HCT116 (cell line): ENCODE data around the gene IGFBP2. TPM values are rescaled to one million over a fixed set of nuclear protein-coding genes. Genes with fewer than 3 reads are reported as not detected.
A peak's percentile ranks its signal among the peaks of the same experiment; 100 is the strongest.
"Not testable (repeated sequence)": the region's sequence is repeated elsewhere in the genome, so short reads cannot be mapped to it uniquely, and the experiment has no call there.

Experiments
- ATAC-seq: fragments of 200-7000 bp; cut with Tn5 transposase; 2 replicates; pipeline ENCODE4 v1.9.1; 2020; ENCODE audit warnings: mild to moderate bottlenecking, moderate library complexity
- BruUV-seq: library from RNA; stranded (reverse); fragments of 400-500 nt; replicated peaks from 2 replicates; lab custom pipeline; 2021; lab: Mats Ljungman, UMichigan
- CTCF ChIA-PET: fragments of 300-600 bp; sonication (Branson Sonifier 250); formaldehyde crosslinking; loops from one replicate; lab custom pipeline; 2021; ENCODE audit warnings: antibody characterized with exemption; lab: Charles Lee
- POLR2A ChIA-PET: fragments of 300-600, 350-600 bp; sonication (Branson Sonifier 250); formaldehyde crosslinking; loops from one replicate; lab custom pipeline; 2021; ENCODE audit warnings: antibody characterized with exemption; lab: Charles Lee
- RAD21 ChIA-PET, 2 experiments: fragments of 300-600 bp; sonication (Branson Sonifier 250); formaldehyde crosslinking; loops; one replicate each; lab custom pipeline; 2023; ENCODE audit warnings: low total read pairs in 2 of 2; ENCODE audit not compliant: uncharacterized antibody in 2 of 2, unreplicated experiment in 2 of 2, low non-redundant PET in 1 of 2; lab: Charles Lee
- DNase-seq: peaks from one replicate; pipeline ENCODE4 v3.0.0-alpha.2; 2010; ENCODE audit warnings: low read depth, low spot score
- H2AFZ ChIP-seq: fragments of 200-600 bp; shearing (Covaris generic), sonication (generic); 2 replicates; pipeline ENCODE4 v1.6.1; 2017; ENCODE audit warnings: low read depth, mixed run types, mixed read lengths, antibody characterized with exemption, low read length; ENCODE audit not compliant: poor library complexity, severe bottlenecking
- H3K27ac ChIP-seq: 2 replicates; pipeline ENCODE4 v1.5.1; 2012; ENCODE audit warnings: low read depth, low read length
- H3K27me3 ChIP-seq: fragments of 200-600 bp; sonication (generic); 2 replicates; pipeline ENCODE4 v1.6.1; 2016; ENCODE audit warnings: mixed run types, low read length, mixed read lengths; ENCODE audit not compliant: insufficient read depth
- H3K36me3 ChIP-seq, 2 experiments: fragments of 200-500 bp in 1 of 2; fragments of 200-600 bp in 1 of 2; sonication (Bioruptor generic) in 1 of 2; sonication (generic) in 1 of 2; 2 replicates each; pipeline versions ENCODE4 v1.5.1 to v1.6.1; 2014 to 2016; ENCODE audit warnings: low read length in 2 of 2, inconsistent platforms in 1 of 2, mixed read lengths in 1 of 2, mixed run types in 1 of 2; ENCODE audit not compliant: insufficient read depth in 2 of 2, control insufficient read depth in 1 of 2
- H3K4me1 ChIP-seq, 2 experiments: fragments of 200-600 bp in 1 of 2; sonication (generic) in 1 of 2; 2 replicates each; pipeline versions ENCODE4 v1.5.1 to v1.6.1; 2012 to 2017; ENCODE audit warnings: low read length in 2 of 2, inconsistent platforms in 1 of 2, mild to moderate bottlenecking in 1 of 2, mixed read lengths in 1 of 2, mixed run types in 1 of 2, moderate library complexity in 1 of 2; ENCODE audit not compliant: insufficient read depth in 2 of 2, control insufficient read depth in 1 of 2
- H3K4me2 ChIP-seq: fragments of 200-600 bp; sonication (generic); 2 replicates; pipeline ENCODE4 v1.6.1; 2017; ENCODE audit warnings: mixed run types, low read length, mixed read lengths
- H3K4me3 ChIP-seq, 2 experiments: fragments of 200-600 bp in 1 of 2; sonication (generic) in 1 of 2; replicated peaks in 1 of 2; 2 replicates each; pipeline ENCODE4 v1.5.1; 2011 to 2016; ENCODE audit warnings: low read length in 2 of 2, control low read depth in 1 of 2, low read depth in 1 of 2, mild to moderate bottlenecking in 1 of 2, mixed read lengths in 1 of 2, mixed run types in 1 of 2
- H3K79me2 ChIP-seq: fragments of 200-600 bp; sonication (generic); 2 replicates; pipeline ENCODE4 v1.6.1; 2017; ENCODE audit warnings: mild to moderate bottlenecking, mixed run types, low read length, moderate library complexity, mixed read lengths; ENCODE audit not compliant: insufficient read depth
- H3K9ac ChIP-seq: fragments of 200-600 bp; sonication (generic); 2 replicates; pipeline ENCODE4 v1.6.1; 2016; ENCODE audit warnings: low read length, mixed read lengths
- H3K9me2 ChIP-seq: fragments of 200-600 bp; sonication (generic), shearing (Covaris generic); 2 replicates; pipeline ENCODE4 v1.6.1; 2017; ENCODE audit warnings: mixed run types, mild to moderate bottlenecking, moderate library complexity; ENCODE audit not compliant: insufficient read depth
- H3K9me3 ChIP-seq, 2 experiments: fragments of 200-500 bp in 1 of 2; fragments of 200-600 bp in 1 of 2; sonication (Bioruptor generic) in 1 of 2; sonication (generic) in 1 of 2; 2 replicates each; pipeline ENCODE4 v1.6.1; 2014 to 2017; ENCODE audit warnings: low read length in 2 of 2, mixed read lengths in 2 of 2, inconsistent platforms in 1 of 2, low read depth in 1 of 2, mild to moderate bottlenecking in 1 of 2, mixed run types in 1 of 2, moderate library complexity in 1 of 2; ENCODE audit not compliant: control insufficient read depth in 1 of 2, insufficient read depth in 1 of 2
- H4K20me1 ChIP-seq: fragments of 200-600 bp; sonication (generic), shearing (Covaris generic); 2 replicates; pipeline ENCODE4 v1.6.1; 2017; ENCODE audit warnings: mixed run types, mild to moderate bottlenecking, moderate library complexity; ENCODE audit not compliant: insufficient read depth
- CBX3 ChIP-seq: IDR thresholded peaks from 2 replicates; pipeline ENCODE4 v1.6.1; 2012; ENCODE audit warnings: low read depth
- ELF1 ChIP-seq: IDR thresholded peaks from 2 replicates; pipeline ENCODE4 v1.6.1; 2012; ENCODE audit warnings: low read depth, borderline replicate concordance
- EZH2 ChIP-seq: fragments of 200-600 bp; sonication (generic); IDR thresholded peaks from 2 replicates; pipeline ENCODE4 v1.6.1; 2017; ENCODE audit warnings: antibody characterized with exemption, mixed run types
- EZH2phosphoT487 ChIP-seq: fragments of 200-600 bp; IDR thresholded peaks from 2 replicates; pipeline ENCODE4 v1.6.1; 2018; ENCODE audit warnings: antibody characterized with exemption, borderline replicate concordance
- FOSL1 ChIP-seq: IDR thresholded peaks from 2 replicates; pipeline ENCODE4 v1.6.1; 2012; ENCODE audit warnings: low read depth
- POLR2A ChIP-seq: IDR thresholded peaks from 2 replicates; pipeline ENCODE4 v1.7.0; 2011; ENCODE audit warnings: borderline replicate concordance; ENCODE audit not compliant: insufficient read depth, insufficient read length; ENCODE audit errors: extremely low read depth
- POLR2AphosphoS5 ChIP-seq: IDR thresholded peaks from 2 replicates; pipeline ENCODE4 v1.6.1; 2011; ENCODE audit warnings: mild to moderate bottlenecking, low read depth, low read length, moderate library complexity
- RAD21 ChIP-seq: IDR thresholded peaks from 2 replicates; pipeline ENCODE4 v1.6.1; 2012; ENCODE audit warnings: low read depth, mild to moderate bottlenecking
- SIN3A ChIP-seq: IDR thresholded peaks from 2 replicates; pipeline ENCODE4 v1.6.1; 2012; ENCODE audit warnings: low read depth
- SRF ChIP-seq: IDR thresholded peaks from 2 replicates; pipeline ENCODE4 v1.6.1; 2012; ENCODE audit warnings: low read depth
- TCF7L2 ChIP-seq: IDR thresholded peaks from 2 replicates; pipeline ENCODE4 v1.7.0; 2011; ENCODE audit warnings: borderline replicate concordance, inconsistent platforms; ENCODE audit not compliant: insufficient read depth, insufficient read length; ENCODE audit errors: extremely low read depth
- intact Hi-C: fragments of 100-400 bp; cut with micrococcal nuclease; formaldehyde crosslinking; loops from 2 replicates; pipeline ENCODE4 v1.10.0; 2022
- total RNA-seq: library from RNA; stranded (reverse); gene quantifications from one replicate; pipeline ENCODE4 v1.2.1, GENCODE V29; 2021; ENCODE audit not compliant: unreplicated experiment

The IGFBP2 gene
- total RNA-seq, 1 experiment from 2014 or later, result 143 TPM

GRCh38 chr2:216597825-216598224 lies 35.4 kb upstream of the IGFBP2 start:
- H2AFZ ChIP-seq, H3K9me3 ChIP-seq, H3K9ac ChIP-seq, ATAC-seq, H3K79me2 ChIP-seq, CTCF ChIA-PET, H3K27me3 ChIP-seq, BruUV-seq, H4K20me1 ChIP-seq, H3K4me3 ChIP-seq, RAD21 ChIA-PET, H3K4me2 ChIP-seq, H3K9me2 ChIP-seq, H3K36me3 ChIP-seq, POLR2A ChIA-PET, intact Hi-C loops, DNase-seq: not testable (repeated sequence)
- H3K27ac ChIP-seq, result peak overlapping the region; percentile 39; the same call in 1 of the 2 replicates
- H3K4me1 ChIP-seq, result peaks cover 13 to 17% of the 10 kb centered on the region in 2 experiments

GRCh38 chr2:216601632-216602409 lies 31.4 kb upstream of the IGFBP2 start:
- no peaks in the 10 kb centered on the region for H3K9me2 ChIP-seq
- RAD21 ChIA-PET, result no interaction called here
- no peak overlapping the region for H3K4me2 ChIP-seq
- intact Hi-C loops, result no loop called here
- H3K36me3 ChIP-seq, result no peaks in the 10 kb centered on the region
- H3K27ac ChIP-seq, result no peak overlapping the region
- H3K4me1 ChIP-seq, result peaks cover 9% of the 10 kb centered on the region in 2 experiments
- DNase-seq, result no peak
- BruUV-seq, result no TSS peak
- no peak for TF ChIP-seq CBX3
- TF ChIP-seq SRF, result no peak
- no peak for TF ChIP-seq FOSL1
- TF ChIP-seq ELF1, result no peak
- no peak for TF ChIP-seq EZH2phosphoT487
- no peak for TF ChIP-seq EZH2
- no peak for TF ChIP-seq POLR2A
- no peak for TF ChIP-seq POLR2AphosphoS5
- TF ChIP-seq TCF7L2, result no peak
- no peak for TF ChIP-seq SIN3A
- TF ChIP-seq RAD21, result no peak
- TF ChIP-seq, all 23 proteins: peak for 0
- Histone ChIP-seq H3K9ac (no peak overlapping the region), H3K4me3 (no peak overlapping the region), H3K27me3 (peaks cover 3% of the 10 kb centered on the region; the same call in 1 of the 2 replicates), H3K79me2 (no peaks in the 10 kb centered on the region), H3K9me3 (no peaks in the 10 kb centered on the region), H2AFZ (no peak overlapping the region), H4K20me1 (no peaks in the 10 kb centered on the region)
- ChIA-PET CTCF (no interaction called here), POLR2A (no interaction called here)
- ATAC-seq, result no peak
